ENCODE data around the gene SLC7A4. TPM values are rescaled to one million over a fixed set of nuclear protein-coding genes. Genes with fewer than 3 reads are reported as not detected.

Gene SLC7A4
- total RNA-seq, 4 donors from 2014 or later: 0.64 to 4.1 TPM; not detected in 2

DNA sequence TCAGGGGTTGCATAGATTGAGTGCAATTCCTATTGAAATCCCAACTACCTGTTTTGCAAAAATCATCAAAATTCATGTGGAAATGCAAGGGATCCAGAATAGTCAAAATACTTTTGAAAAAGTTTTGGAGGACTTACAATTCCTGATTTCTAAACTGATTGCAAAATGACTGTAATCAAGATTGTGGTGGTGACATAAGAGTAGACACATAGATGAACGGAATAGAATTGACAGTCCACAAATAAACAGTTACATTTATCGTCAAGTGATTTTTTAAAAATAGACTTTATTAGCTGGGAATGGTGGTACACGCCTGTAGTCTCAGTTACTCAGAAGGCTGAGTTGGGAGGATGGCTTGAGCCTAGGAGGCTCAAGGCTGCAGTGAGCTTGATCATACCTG, 2.6 kb upstream of the SLC7A4 start:
- DNase-seq: no peak
- no peak for TF ChIP-seq POLR2A (IDR thresholded peaks at IDR 0.05)
- no peak for TF ChIP-seq EP300 (IDR thresholded peaks at IDR 0.05; ENCODE audit: low read depth)
- TF ChIP-seq, protein P1, sequence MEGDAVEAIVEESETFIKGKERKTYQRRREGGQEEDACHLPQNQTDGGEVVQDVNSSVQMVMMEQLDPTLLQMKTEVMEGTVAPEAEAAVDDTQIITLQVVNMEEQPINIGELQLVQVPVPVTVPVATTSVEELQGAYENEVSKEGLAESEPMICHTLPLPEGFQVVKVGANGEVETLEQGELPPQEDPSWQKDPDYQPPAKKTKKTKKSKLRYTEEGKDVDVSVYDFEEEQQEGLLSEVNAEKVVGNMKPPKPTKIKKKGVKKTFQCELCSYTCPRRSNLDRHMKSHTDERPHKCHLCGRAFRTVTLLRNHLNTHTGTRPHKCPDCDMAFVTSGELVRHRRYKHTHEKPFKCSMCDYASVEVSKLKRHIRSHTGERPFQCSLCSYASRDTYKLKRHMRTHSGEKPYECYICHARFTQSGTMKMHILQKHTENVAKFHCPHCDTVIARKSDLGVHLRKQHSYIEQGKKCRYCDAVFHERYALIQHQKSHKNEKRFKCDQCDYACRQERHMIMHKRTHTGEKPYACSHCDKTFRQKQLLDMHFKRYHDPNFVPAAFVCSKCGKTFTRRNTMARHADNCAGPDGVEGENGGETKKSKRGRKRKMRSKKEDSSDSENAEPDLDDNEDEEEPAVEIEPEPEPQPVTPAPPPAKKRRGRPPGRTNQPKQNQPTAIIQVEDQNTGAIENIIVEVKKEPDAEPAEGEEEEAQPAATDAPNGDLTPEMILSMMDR (IDR thresholded peaks at IDR 0.05): no peak
- TF ChIP-seq POLR2AphosphoS5 (IDR thresholded peaks at IDR 0.05): no peak
- peaks cover 25% of the 10 kb centered on the region for H3K27me3 ChIP-seq
- H3K36me3 ChIP-seq: no peaks in the 10 kb centered on the region
- no peaks in the 10 kb centered on the region for H3K9me3 ChIP-seq
- intact Hi-C loops (cut with DNase I; ENCODE audit: low total_unique reads): no loop called here
- no peak overlapping the region for H3K4me3 ChIP-seq
- 86 to 92% methylated on average over 3 of the region's 3 CpGs for WGBS, 2 donors (ENCODE audit: low coverage in 1 of 2)
- peaks cover 7 to 9% (median 7%) of the 10 kb centered on the region in 4 donors for H3K4me1 ChIP-seq
- in situ Hi-C loops (cut with MboI; ENCODE audit: low pct_ligation_motif_present in 1 of 4, low pct_unique_long_range_greater_than_20kb in 1 of 4, low sequenced_read_pairs in 3 of 4): no loop called here
- no peak overlapping the region for H3K27ac ChIP-seq

DNA sequence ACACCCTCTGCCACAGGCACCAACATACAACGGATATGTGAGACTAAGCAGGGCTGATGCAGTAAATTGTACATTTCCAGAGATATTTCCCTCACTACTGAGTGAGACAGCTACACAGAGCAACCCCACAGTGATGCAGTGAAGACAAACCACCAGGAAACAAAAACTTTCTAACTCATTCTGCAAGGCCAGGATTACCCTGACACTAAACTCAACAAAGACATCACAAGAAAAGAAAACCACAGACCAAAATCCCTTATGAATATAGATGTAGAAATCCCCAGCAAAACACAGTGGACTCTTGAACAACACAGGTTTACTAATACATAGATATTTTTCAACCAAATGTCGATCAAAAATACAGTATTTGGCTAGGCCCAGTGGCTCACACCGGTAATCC, 1.5 kb upstream of the SLC7A4 start:
- no peak for DNase-seq
- 60 to 65% methylated on average over 1 to 3 of the region's 3 CpGs for WGBS, 2 donors (ENCODE audit: low coverage in 1 of 2)
- H3K27me3 ChIP-seq: peaks cover 25% of the 10 kb centered on the region
- no peak overlapping the region for H3K4me3 ChIP-seq
- in situ Hi-C loops (cut with MboI; ENCODE audit: low pct_ligation_motif_present in 1 of 4, low pct_unique_long_range_greater_than_20kb in 1 of 4, low sequenced_read_pairs in 3 of 4): no loop called here
- intact Hi-C loops (cut with DNase I; ENCODE audit: low total_unique reads): no loop called here
- no peaks in the 10 kb centered on the region for H3K9me3 ChIP-seq
- H3K36me3 ChIP-seq: no peaks in the 10 kb centered on the region
- peaks cover 7 to 9% (median 7%) of the 10 kb centered on the region in 4 donors for H3K4me1 ChIP-seq
- H3K27ac ChIP-seq: no peak overlapping the region
- TF ChIP-seq, protein P1 (IDR thresholded peaks at IDR 0.05): no peak

DNA sequence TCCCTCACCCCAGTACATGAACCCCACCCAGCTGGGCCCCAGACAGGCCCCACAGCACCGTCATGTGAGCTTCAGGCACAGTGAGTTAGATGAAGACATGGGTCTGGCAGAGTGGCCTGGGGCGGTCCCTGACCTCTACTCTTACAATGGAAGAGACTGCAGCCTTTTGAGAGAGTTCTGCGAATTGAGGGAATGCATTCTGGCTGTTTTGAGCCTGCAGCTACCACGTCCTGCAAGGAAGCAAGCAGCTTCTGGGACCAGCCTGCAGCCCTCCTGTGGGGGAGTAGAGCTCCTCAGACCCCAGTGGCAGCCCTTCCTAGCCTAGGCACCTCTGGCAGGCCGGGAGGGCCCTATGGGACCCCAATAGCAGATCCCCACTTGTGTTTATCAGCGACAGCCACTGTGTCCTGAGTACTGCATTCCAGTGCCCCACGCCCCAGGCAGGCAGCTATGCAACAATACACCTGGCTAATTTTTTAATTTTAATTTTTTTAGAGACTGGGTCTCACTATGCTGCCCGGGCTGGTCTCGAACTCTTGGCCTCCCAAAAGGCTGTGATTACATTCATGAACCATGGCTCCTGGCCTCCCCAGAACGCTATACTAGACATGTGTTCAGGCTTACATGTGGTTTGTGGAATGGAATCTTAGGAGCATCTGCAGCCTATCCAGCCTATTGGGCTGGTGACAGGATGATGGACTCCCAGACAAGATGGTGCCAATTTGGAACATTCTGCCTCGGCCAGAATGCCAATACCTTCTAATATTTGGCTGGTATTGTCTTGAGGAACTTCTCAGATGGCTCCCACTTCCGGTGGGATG, 717 bp upstream of the SLC7A4 start:
- Histone ChIP-seq H3K27ac (no peak overlapping the region), H3K4me1 (peaks cover 7 to 9% (median 7%) of the 10 kb centered on the region in 4 donors), H3K27me3 (peaks cover 25% of the 10 kb centered on the region), H3K36me3 (no peaks in the 10 kb centered on the region), H3K4me3 (peak overlapping the region in 1 of 4 donors; percentile 24), H3K9me3 (no peaks in the 10 kb centered on the region)
- in situ Hi-C loops (cut with MboI; ENCODE audit: low pct_ligation_motif_present in 1 of 4, low pct_unique_long_range_greater_than_20kb in 1 of 4, low sequenced_read_pairs in 3 of 4): no loop called here
- intact Hi-C loops (cut with DNase I; ENCODE audit: low total_unique reads): no loop called here
- no peak for DNase-seq
- TF ChIP-seq POLR2A (IDR thresholded peaks at IDR 0.05) (no peak), EP300 (IDR thresholded peaks at IDR 0.05; ENCODE audit: low read depth) (no peak), POLR2AphosphoS5 (IDR thresholded peaks at IDR 0.05) (no peak)
- TF ChIP-seq, protein P1 (IDR thresholded peaks at IDR 0.05): no peak
- 84 to 100% methylated on average over 1 to 12 of the region's 12 CpGs for WGBS, 2 donors (ENCODE audit: low coverage in 1 of 2)

DNA sequence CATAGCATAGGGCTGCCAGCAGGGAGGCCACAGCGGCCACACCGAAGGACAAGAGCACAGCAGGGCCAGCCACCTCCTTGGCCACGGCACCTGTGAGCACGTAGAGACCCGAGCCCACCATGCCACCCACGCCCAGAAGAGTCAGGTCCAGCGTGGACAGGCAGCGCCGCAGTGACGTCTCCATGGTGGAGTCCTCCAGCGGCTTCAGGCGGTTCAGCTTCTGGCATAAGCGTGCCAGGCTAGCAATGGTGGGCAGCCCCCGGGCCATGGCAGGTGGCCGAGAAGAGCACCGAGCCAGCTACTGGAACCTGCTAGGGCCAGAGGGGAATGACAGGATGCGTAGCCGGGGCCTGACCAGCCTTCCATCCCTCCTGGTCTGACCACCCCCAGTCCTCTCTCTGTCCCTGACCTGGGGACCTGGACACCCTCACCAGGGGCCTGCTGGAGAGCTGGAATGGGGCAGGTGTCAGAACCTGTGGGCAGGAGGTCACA, 770 bp downstream of the SLC7A4 start:
- TF ChIP-seq EP300 (IDR thresholded peaks at IDR 0.05; ENCODE audit: low read depth) (no peak), POLR2AphosphoS5 (IDR thresholded peaks at IDR 0.05) (no peak), POLR2A (IDR thresholded peaks at IDR 0.05) (no peak)
- TF ChIP-seq, protein P1 (IDR thresholded peaks at IDR 0.05): no peak
- intact Hi-C loops (cut with DNase I; ENCODE audit: low total_unique reads) (no loop called here), in situ Hi-C loops (cut with MboI; ENCODE audit: low pct_ligation_motif_present in 1 of 4, low pct_unique_long_range_greater_than_20kb in 1 of 4, low sequenced_read_pairs in 3 of 4) (no loop called here)
- H3K36me3 ChIP-seq: no peaks in the 10 kb centered on the region
- peak overlapping the region in 1 of 4 donors; percentile 11 for H3K27ac ChIP-seq
- WGBS, 2 donors (ENCODE audit: low coverage in 1 of 2): 100% methylated on average over 8 of the region's 18 CpGs; no CpG with 5 or more reads in 1 of the 2 donors
- no peaks in the 10 kb centered on the region for H3K9me3 ChIP-seq
- H3K4me3 ChIP-seq: peak overlapping the region in 2 of 4 donors; percentile 24 to 28
- DNase-seq: no peak
- H3K27me3 ChIP-seq: peaks cover 25% of the 10 kb centered on the region
- peaks cover 7 to 9% (median 7%) of the 10 kb centered on the region in 4 donors for H3K4me1 ChIP-seq

Measured in transverse colon (tissue), 4 donors.